Choroid plexus epithelial cell (primary cell): ENCODE measurements around the gene GPRC6A.
A peak's percentile ranks its signal among the peaks of the same experiment; 100 is the strongest.

Experiments
- DNase-seq: peaks from one replicate; pipeline ENCODE4 v3.0.0-alpha.2; 2010; ENCODE audit warnings: low read depth
- H3K4me3 ChIP-seq: 2 replicates; pipeline ENCODE4 v1.5.1; 2011; ENCODE audit warnings: low read depth, mild to moderate bottlenecking, control low read depth, low read length, moderate library complexity
- TF ChIP-seq, protein P1 (sequence below): conservative IDR thresholded peaks from 2 replicates; pipeline ENCODE4 v1.5.1; 2011; ENCODE audit warnings: low read depth, mild to moderate bottlenecking, control low read depth, inconsistent platforms, low read length, moderate library complexity

Gene GPRC6A, protein sequence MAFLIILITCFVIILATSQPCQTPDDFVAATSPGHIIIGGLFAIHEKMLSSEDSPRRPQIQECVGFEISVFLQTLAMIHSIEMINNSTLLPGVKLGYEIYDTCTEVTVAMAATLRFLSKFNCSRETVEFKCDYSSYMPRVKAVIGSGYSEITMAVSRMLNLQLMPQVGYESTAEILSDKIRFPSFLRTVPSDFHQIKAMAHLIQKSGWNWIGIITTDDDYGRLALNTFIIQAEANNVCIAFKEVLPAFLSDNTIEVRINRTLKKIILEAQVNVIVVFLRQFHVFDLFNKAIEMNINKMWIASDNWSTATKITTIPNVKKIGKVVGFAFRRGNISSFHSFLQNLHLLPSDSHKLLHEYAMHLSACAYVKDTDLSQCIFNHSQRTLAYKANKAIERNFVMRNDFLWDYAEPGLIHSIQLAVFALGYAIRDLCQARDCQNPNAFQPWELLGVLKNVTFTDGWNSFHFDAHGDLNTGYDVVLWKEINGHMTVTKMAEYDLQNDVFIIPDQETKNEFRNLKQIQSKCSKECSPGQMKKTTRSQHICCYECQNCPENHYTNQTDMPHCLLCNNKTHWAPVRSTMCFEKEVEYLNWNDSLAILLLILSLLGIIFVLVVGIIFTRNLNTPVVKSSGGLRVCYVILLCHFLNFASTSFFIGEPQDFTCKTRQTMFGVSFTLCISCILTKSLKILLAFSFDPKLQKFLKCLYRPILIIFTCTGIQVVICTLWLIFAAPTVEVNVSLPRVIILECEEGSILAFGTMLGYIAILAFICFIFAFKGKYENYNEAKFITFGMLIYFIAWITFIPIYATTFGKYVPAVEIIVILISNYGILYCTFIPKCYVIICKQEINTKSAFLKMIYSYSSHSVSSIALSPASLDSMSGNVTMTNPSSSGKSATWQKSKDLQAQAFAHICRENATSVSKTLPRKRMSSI

DNA sequence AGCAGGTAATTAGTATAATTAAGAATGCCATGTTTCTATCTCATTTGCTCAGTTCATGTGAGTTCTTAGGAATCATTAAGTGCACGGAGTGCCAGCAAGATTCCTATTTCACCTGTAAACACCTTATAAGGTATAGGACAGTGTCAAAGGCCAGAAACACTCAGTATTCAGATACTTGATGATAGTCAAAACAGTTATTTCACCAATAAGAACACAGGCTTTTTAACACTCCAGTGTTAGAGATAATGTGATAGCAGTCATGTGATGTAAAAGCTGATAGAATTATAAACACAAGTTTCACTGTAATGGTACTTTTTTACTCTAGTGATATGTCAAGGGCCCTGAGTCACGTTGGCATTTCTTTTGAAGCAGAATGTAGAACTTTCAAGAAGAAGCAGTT, at the start of gene GPRC6A:
Gene GPRC6A (minus strand): TSS at position 101 of the 400 bp plus-strand sequence. CDS start 70 bp downstream, at position 31.
- DNase-seq = no peak
- TF ChIP-seq, protein P1, sequence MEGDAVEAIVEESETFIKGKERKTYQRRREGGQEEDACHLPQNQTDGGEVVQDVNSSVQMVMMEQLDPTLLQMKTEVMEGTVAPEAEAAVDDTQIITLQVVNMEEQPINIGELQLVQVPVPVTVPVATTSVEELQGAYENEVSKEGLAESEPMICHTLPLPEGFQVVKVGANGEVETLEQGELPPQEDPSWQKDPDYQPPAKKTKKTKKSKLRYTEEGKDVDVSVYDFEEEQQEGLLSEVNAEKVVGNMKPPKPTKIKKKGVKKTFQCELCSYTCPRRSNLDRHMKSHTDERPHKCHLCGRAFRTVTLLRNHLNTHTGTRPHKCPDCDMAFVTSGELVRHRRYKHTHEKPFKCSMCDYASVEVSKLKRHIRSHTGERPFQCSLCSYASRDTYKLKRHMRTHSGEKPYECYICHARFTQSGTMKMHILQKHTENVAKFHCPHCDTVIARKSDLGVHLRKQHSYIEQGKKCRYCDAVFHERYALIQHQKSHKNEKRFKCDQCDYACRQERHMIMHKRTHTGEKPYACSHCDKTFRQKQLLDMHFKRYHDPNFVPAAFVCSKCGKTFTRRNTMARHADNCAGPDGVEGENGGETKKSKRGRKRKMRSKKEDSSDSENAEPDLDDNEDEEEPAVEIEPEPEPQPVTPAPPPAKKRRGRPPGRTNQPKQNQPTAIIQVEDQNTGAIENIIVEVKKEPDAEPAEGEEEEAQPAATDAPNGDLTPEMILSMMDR = no peak
- H3K4me3 ChIP-seq = no peak within 1 kb of the TSS

DNA sequence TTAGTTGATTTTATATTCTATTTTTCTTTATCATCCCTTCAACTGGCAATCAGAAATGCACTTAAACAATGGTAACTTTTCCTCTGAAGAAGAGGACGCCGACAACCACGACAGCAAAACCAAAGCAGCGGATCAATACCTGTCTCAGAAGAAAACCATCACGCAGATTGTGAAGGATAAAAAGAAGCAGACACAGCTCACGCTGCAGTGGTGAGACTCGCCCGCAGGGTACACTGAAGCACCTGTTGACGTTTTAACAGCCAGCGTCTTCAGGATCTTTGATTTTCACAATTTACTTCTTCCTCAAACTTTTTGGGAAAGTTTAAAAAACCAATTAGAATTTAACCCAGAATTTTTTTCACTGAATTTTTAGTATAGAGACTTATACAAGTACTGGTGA, 48.9 kb upstream of the GPRC6A start:
- no peak for DNase-seq
- no peak overlapping the region for H3K4me3 ChIP-seq
- TF ChIP-seq, protein P1 = no peak

DNA sequence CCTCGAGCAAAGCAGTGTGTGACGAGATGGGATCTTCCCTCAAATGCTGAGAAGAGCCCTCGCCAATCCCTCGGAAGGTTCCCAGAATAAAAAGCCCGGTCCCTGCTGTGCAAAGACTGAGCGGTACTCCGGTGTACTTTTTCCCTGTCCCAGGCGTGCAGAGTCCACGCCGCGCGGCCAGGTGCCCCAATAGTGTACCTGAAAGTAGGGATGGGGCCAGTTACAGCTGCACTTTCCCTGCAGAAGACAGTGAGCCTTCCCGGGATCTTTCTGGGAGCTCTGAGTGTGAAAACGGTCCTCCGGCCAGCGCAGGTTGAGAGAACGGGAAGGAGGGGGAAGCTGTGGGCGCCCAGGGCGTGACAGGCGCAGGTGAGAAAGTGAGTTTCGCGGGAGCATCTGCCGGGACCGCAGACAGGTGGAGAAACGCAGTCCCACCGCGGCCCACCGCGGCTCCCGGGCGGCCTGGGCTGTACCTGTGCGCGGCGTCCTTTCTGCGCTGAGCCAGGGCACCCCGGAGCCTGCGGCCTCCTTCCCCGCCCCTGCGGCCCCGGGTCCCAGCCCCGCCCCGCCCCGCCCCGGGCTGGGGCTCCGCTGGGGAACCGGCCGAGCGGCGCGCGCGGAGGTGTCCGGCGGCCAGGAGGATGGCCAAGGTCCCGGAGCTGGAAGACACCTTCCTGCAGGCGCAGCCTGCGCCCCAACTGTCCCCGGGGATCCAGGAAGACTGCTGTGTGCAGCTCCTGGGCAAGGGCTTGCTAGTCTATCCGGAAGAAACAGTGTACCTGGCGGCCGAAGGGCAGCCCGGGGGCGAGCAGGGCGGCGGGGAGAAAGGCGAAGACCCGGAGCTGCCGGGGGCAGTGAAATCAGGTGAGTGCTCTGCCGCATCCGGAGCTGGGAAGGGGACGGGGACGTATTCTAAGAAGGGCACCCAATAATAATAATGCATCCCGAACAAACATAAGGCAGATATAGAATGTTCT, 48.0 kb upstream of the GPRC6A start, which contains the start of gene RFX6:
Gene RFX6 (plus strand): TSS at position 608 of the 977 bp plus-strand sequence. CDS start 34 bp downstream, at position 642.
- TF ChIP-seq, protein P1 = no peak
- no peak within 1 kb of the TSS for H3K4me3 ChIP-seq
- DNase-seq = no peak

DNA sequence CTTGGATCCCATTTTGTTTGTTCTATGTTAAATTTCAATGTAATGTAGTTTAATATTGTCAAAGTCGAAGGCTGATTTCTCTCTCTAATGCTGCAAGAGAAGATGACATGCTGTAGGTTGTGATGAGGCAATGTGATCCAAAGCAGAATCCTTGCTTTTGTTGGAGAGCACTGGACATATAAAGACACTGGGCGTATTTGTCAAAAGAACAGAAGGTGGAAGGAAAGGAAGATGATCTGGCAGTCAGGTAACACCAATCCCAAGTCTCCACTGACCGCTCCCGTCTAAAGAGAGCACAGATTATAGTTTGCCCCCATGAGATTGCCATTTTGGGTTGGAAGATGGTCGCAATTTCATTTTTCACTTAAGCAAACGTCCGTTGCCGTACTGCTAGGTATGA, 47.2 kb upstream of the GPRC6A start:
- TF ChIP-seq, protein P1 = no peak
- H3K4me3 ChIP-seq = no peak overlapping the region
- no peak for DNase-seq

DNA sequence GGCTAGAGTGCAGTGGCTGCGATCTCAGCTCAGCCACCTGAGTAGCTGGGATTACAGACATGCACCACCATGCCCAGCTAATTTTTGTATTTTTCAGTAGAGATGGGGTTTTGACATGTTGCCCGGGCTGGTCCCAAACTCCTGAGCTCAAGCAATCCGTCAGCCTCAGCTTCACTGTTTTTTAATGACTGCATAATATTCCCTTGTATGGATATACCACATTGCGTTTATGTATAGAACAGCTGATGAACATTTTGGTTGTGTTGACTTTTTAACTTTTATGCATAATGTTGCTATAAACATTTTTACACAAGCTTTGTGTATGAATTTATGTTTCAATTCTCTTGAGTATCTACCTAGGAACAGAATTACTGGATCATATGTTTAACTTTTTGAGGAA, 43.9 kb upstream of the GPRC6A start:
- no peak for DNase-seq
- TF ChIP-seq, protein P1 = no peak
- no peak overlapping the region for H3K4me3 ChIP-seq

DNA sequence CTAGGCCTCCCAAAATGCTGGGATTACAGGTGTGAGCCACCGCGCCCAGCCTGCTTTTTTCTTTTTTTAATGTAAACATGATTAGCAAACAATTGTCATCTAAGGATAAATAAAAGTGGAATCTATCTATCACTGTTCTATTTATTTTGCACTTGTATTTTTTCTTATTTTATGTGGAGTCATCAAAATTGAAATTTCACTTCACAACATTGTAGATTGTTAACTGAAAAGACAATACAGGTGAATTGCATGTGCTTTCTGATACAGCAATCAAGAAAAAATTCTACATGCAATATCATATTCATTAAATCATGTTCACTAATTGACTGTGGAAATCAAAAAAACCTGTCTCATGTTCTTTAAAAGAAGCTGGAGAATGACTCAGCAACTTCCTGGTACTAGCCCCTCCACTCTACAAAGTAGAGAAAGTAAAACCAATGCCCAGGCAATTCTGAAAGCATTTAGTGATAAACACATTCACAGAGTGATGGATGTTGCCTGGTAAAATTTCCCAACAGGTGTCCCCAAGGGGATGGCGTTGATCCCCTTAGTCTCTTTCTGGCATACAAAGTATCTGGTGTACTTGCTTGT, 37.5 kb upstream of the GPRC6A start:
- H3K4me3 ChIP-seq = no peak overlapping the region
- peak; percentile 8 for DNase-seq
- TF ChIP-seq, protein P1 = no peak
